Measurements from ENCODE around the gene VSIG10L2. TPM values are rescaled to one million over a fixed set of nuclear protein-coding genes. Genes with fewer than 3 reads are reported as not detected.
A peak's percentile ranks its signal among the peaks of the same experiment; 100 is the strongest.
"Not testable (repeated sequence)": the region's sequence is repeated elsewhere in the genome, so short reads cannot be mapped to it uniquely, and the experiment has no call there.

VSIG10L2 gene
- total RNA-seq, 4 donors from 2014 or later, result 1.4 to 7.2 (median 4.5) TPM

DNA sequence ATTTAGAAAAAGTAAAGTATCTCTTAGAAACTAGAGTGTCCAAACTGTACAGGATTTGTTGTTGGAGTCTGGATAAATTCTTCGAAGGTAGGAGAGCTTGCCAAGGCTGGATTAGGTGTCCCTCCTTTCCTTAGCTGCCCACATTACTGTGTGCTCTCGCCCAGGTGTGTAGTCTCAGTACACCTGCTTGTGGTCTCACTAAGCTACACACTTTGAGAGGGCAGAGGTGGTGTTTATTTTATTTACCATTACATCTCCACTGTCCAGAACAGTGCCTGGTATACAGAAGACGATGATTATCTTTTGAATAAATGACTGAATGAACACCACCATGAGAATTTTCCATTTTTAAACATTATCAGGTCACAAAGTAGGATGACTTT is 36.5 kb downstream of the VSIG10L2 start:
- TF ChIP-seq, protein P1, sequence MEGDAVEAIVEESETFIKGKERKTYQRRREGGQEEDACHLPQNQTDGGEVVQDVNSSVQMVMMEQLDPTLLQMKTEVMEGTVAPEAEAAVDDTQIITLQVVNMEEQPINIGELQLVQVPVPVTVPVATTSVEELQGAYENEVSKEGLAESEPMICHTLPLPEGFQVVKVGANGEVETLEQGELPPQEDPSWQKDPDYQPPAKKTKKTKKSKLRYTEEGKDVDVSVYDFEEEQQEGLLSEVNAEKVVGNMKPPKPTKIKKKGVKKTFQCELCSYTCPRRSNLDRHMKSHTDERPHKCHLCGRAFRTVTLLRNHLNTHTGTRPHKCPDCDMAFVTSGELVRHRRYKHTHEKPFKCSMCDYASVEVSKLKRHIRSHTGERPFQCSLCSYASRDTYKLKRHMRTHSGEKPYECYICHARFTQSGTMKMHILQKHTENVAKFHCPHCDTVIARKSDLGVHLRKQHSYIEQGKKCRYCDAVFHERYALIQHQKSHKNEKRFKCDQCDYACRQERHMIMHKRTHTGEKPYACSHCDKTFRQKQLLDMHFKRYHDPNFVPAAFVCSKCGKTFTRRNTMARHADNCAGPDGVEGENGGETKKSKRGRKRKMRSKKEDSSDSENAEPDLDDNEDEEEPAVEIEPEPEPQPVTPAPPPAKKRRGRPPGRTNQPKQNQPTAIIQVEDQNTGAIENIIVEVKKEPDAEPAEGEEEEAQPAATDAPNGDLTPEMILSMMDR (IDR thresholded peaks at IDR 0.05), result no peak
- no peak for TF ChIP-seq POLR2A (IDR thresholded peaks at IDR 0.05)
- 89 to 97% methylated on average over 3 of the region's 3 CpGs for WGBS, 2 donors
- no peak overlapping the region for H3K4me3 ChIP-seq (ENCODE audit: low read depth, poor library complexity, severe bottlenecking)
- DNase-seq (ENCODE audit: low spot score in 2 of 2), result no peak
- intact Hi-C loops (cut with DNase I; ENCODE audit: low total_unique reads), result no loop called here

DNA sequence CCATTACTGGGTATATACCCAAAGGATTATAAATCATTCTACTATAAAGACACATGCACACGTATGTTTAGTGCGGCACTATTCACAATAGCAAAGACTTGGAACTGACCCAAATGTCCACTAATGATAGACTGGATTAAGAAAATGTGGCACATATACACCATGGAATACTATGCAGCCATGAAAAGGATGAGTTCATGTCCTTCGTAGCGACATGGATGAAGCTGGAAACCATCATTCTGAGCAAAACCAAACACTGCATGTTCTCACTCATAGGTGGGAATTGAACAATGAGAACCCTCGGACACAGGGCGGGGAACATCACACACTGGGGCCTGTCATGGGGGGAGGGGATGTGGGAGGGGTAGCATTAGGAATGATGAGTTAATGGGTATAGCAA is 40.1 kb downstream of the VSIG10L2 start:
- WGBS, 2 donors, result 98% methylated on average over 6 of the region's 6 CpGs
- DNase-seq (ENCODE audit: low spot score in 2 of 2); intact Hi-C loops (cut with DNase I; ENCODE audit: low total_unique reads); H3K4me3 ChIP-seq (ENCODE audit: low read depth, poor library complexity, severe bottlenecking): not testable (repeated sequence)

DNA sequence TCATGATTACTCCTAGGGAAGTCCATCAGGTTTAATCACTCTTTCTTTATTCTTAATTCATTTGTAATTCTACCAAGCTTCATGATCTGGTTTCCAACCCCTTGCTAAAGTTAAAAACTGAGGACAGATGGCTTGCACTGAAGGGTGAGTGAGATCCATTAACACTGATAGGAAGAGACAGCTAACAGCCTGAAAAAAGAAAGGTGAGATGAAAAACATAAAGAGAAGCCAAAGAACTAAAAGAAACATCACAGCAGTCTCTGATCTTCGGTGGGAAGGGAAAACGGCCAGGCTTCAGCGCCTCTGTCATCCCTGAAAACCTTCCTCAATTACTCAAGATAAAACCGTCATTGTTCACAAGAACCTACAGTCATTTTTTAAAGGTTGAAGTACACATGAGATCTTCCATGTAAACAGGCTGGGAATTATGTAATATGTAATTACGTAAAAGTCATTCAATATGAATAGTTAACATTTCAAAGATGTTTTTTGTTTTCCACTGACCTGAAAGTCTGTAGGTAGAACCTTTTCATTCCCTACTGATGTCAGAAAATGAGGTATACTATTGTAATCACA is 41.3 kb downstream of the VSIG10L2 start:
- intact Hi-C loops (cut with DNase I; ENCODE audit: low total_unique reads), result no loop called here
- TF ChIP-seq, protein P1 (IDR thresholded peaks at IDR 0.05), result no peak
- TF ChIP-seq POLR2A (IDR thresholded peaks at IDR 0.05), result no peak
- 70 to 80% methylated on average over 5 of the region's 5 CpGs for WGBS, 2 donors

DNA sequence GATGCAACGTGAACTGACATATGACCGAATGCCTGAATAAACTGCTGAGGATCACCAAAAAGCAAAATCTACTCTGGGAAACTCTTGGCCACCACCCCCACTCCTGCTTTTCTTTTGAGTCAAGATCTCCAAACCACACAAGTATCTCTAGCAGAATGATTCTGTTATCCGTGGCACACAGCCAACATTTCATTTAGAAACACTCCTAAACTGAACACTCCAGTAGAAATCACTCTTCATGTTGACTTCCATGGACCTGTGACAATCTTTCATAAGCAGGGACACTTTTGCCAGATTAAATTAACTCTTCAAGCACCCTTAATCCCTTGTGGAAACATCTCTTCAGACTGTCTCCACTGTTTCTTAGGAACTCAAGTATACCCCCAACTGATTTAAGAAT is 44.4 kb downstream of the VSIG10L2 start:
- no peak overlapping the region for H3K4me3 ChIP-seq (ENCODE audit: low read depth, poor library complexity, severe bottlenecking)
- peak in 1 of 2 donors; percentile 43 for DNase-seq (ENCODE audit: low spot score in 2 of 2)
- TF ChIP-seq, protein P1 (IDR thresholded peaks at IDR 0.05), result no peak
- TF ChIP-seq POLR2A (IDR thresholded peaks at IDR 0.05), result no peak
- 70% methylated on average over 3 of the region's 3 CpGs for WGBS, 2 donors
- intact Hi-C loops (cut with DNase I; ENCODE audit: low total_unique reads), result no loop called here

More for the DNA sequence above, 41.3 kb downstream of the VSIG10L2 start:
- no peak for DNase-seq (ENCODE audit: low spot score in 2 of 2)
- H3K4me3 ChIP-seq (ENCODE audit: low read depth, poor library complexity, severe bottlenecking), result no peak overlapping the region

DNA sequence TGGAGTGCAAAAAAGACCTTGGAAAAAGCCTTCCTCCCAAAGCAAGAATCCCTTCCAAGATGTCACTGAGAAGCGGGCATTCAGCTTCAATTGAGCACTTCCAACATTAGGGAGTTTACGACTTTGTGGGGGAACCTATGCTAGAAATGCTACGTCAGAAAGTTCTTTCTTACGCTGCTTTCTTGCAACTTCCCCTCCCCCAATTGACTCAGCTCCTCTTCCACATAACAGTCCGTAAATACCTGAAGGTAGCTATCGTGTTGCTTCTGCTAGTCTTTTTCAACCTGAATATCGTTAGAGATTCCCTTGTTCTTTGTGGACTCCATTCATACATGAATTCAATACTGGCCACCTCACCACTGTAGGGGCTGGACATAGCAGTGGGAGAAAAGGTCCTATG is 47.0 kb downstream of the VSIG10L2 start:
- WGBS, 2 donors, result 92% methylated on average over 7 of the region's 7 CpGs
- DNase-seq (ENCODE audit: low spot score in 2 of 2), result no peak
- intact Hi-C loops (cut with DNase I; ENCODE audit: low total_unique reads), result no loop called here
- TF ChIP-seq POLR2A (IDR thresholded peaks at IDR 0.05), result no peak
- TF ChIP-seq, protein P1 (IDR thresholded peaks at IDR 0.05), result no peak
- no peak overlapping the region for H3K4me3 ChIP-seq (ENCODE audit: low read depth, poor library complexity, severe bottlenecking)

DNA sequence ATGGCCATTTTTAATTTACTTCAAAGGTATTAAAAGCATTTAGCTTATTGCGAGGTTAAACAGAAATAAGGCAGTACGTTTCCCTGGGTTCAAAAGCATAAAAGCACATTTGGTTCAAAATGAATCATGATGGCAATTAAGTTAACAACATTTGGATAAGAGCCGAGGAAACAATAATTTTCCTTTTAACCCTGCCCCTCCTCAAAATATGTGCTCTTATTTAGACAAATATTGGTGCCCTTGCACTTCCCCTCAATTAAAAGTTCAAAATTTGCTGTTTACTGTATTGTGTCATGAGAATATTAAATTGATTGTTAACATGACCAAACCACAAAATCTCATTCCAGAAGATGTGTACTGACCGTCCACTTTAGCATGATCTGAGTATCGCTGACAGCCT is 48.7 kb downstream of the VSIG10L2 start:
- no peak overlapping the region for H3K4me3 ChIP-seq (ENCODE audit: low read depth, poor library complexity, severe bottlenecking)
- no peak for TF ChIP-seq POLR2A (IDR thresholded peaks at IDR 0.05)
- TF ChIP-seq, protein P1 (IDR thresholded peaks at IDR 0.05), result no peak
- DNase-seq (ENCODE audit: low spot score in 2 of 2), result no peak
- WGBS, 2 donors, result 72 to 73% methylated on average over 5 of the region's 5 CpGs
- intact Hi-C loops (cut with DNase I; ENCODE audit: low total_unique reads), result no loop called here
